K562 (cell line): ENCODE results near the gene SATB2.

Source experiments
- ATF1 ChIP-seq, 2 experiments: fragments of 450-650 bp in 1 of 2; IDR thresholded peaks; 2 replicates each; pipeline ENCODE4 v1.6.1; 2016; ENCODE audit warnings: missing compliant biosample characterization in 1 of 2, missing genetic modification characterization in 1 of 2
- GATAD2B ChIP-seq: fragments of 450-650 bp; IDR thresholded peaks from 2 replicates; pipeline ENCODE4 v1.6.1; 2017; ENCODE audit warnings: mild to moderate bottlenecking, borderline replicate concordance
- HDGF ChIP-seq: fragments of 450-650 bp; IDR thresholded peaks from 2 replicates; pipeline ENCODE4 v1.6.1; 2016
- HNRNPUL1 ChIP-seq: fragments of 200-400 bp; formaldehyde crosslinking; IDR thresholded peaks from 2 replicates; pipeline ENCODE4 v1.6.1; 2017; ENCODE audit warnings: low read length
- PCBP2 ChIP-seq: fragments of 200-400 bp; formaldehyde crosslinking; IDR thresholded peaks from 2 replicates; pipeline ENCODE4 v1.6.1; 2018; ENCODE audit warnings: low read length, low read depth, mild to moderate bottlenecking, moderate library complexity; ENCODE audit not compliant: poor library complexity, severe bottlenecking
- SRSF1 ChIP-seq: fragments of 200-400 bp; formaldehyde crosslinking; IDR thresholded peaks from 2 replicates; pipeline ENCODE4 v1.6.1; 2017; ENCODE audit warnings: mild to moderate bottlenecking, low read depth, low read length, moderate library complexity
- STAT5B ChIP-seq: fragments of 250-450 bp; sonication (Bioruptor Pico); IDR thresholded peaks from 2 replicates; pipeline ENCODE4 v1.8.0; 2021; ENCODE audit warnings: mild to moderate bottlenecking, inconsistent platforms
- TF ChIP-seq, protein P1 (sequence below): fragments of 200-800 bp; sonication (Bioruptor generic); IDR thresholded peaks from 2 replicates; pipeline ENCODE4 v1.6.1; 2016; ENCODE audit warnings: missing genetic modification characterization, missing compliant biosample characterization

DNA sequence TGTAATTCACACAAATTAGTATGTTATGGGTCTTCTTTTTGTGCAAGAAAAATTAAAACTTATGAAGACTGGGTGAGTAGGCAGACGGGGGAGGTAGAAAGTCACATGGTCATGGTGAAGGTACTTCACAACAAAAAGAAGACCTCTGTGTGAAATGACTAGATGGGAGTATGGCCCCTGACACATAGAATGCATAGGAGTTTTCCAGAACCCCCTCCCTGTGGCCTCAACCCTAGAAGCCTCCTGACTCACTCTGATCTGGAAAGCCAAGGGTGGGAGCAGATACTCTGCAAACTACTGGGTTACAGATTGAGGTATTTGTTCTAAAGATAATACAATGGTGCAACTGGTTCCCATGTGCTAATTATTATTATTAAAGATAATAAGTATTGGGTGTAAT lies 23.2 kb downstream of the SATB2 start:
- TF ChIP-seq ATF1 (CRISPR knock-in tag; IDR thresholded peaks at IDR 0.05) = no peak
- TF ChIP-seq ATF1 (tag; IDR thresholded peaks at IDR 0.05) = no peak
- TF ChIP-seq STAT5B (CRISPR knock-in tag) = no peak
- TF ChIP-seq HDGF = no peak
- no peak for TF ChIP-seq PCBP2
- no peak for TF ChIP-seq HNRNPUL1
- TF ChIP-seq, protein P1, sequence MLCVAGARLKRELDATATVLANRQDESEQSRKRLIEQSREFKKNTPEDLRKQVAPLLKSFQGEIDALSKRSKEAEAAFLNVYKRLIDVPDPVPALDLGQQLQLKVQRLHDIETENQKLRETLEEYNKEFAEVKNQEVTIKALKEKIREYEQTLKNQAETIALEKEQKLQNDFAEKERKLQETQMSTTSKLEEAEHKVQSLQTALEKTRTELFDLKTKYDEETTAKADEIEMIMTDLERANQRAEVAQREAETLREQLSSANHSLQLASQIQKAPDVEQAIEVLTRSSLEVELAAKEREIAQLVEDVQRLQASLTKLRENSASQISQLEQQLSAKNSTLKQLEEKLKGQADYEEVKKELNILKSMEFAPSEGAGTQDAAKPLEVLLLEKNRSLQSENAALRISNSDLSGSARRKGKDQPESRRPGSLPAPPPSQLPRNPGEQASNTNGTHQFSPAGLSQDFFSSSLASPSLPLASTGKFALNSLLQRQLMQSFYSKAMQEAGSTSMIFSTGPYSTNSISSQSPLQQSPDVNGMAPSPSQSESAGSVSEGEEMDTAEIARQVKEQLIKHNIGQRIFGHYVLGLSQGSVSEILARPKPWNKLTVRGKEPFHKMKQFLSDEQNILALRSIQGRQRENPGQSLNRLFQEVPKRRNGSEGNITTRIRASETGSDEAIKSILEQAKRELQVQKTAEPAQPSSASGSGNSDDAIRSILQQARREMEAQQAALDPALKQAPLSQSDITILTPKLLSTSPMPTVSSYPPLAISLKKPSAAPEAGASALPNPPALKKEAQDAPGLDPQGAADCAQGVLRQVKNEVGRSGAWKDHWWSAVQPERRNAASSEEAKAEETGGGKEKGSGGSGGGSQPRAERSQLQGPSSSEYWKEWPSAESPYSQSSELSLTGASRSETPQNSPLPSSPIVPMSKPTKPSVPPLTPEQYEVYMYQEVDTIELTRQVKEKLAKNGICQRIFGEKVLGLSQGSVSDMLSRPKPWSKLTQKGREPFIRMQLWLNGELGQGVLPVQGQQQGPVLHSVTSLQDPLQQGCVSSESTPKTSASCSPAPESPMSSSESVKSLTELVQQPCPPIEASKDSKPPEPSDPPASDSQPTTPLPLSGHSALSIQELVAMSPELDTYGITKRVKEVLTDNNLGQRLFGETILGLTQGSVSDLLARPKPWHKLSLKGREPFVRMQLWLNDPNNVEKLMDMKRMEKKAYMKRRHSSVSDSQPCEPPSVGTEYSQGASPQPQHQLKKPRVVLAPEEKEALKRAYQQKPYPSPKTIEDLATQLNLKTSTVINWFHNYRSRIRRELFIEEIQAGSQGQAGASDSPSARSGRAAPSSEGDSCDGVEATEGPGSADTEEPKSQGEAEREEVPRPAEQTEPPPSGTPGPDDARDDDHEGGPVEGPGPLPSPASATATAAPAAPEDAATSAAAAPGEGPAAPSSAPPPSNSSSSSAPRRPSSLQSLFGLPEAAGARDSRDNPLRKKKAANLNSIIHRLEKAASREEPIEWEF (CRISPR knock-in tag) = no peak
- TF ChIP-seq SRSF1 = no peak
- TF ChIP-seq GATAD2B = no peak
